Measurements from ENCODE around the gene SORT1.

DNA sequence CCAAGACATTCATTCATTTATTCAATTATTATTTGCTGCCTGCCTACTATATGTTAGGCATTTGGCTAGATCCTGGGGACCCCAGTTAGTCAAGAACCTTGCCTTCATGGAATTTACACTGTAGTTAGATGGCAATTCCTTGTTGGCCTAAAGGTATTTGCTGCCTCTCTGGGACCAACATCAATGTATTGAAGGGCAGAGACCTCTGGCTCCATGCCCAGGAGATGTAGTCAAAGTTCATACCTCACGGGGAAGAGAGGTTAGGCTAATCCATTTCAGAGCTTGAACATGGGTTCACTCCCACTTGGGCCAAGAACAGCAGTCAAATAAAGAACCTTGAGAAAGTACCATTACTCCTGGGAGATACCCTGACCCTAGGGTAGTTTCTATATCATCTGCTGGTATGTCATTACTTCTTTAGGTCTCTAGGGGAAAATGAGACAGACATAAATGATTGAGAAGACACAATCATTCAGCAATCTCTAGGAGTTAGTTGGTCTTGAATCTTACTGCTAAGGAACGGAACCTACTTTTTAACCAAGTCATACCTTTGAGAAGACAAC, 32.0 kb downstream of the SORT1 start:
- no peak for TF ChIP-seq CTCF (conservative IDR thresholded peaks at IDR 0.05 in 1 of 2, IDR thresholded peaks at IDR 0.05 in 1 of 2; ENCODE audit: extremely low read depth in 1 of 2, insufficient read depth in 1 of 2, low read depth in 1 of 2, low read length in 2 of 2)
- TF ChIP-seq EZH2 (IDR thresholded peaks at IDR 0.05; ENCODE audit: borderline replicate concordance, low read length): no peak
